Measurements from ENCODE around the gene ZNF235.
"Not testable (repeated sequence)": the region's sequence is repeated elsewhere in the genome, so short reads cannot be mapped to it uniquely, and the experiment has no call there.

Gene ZNF235

DNA sequence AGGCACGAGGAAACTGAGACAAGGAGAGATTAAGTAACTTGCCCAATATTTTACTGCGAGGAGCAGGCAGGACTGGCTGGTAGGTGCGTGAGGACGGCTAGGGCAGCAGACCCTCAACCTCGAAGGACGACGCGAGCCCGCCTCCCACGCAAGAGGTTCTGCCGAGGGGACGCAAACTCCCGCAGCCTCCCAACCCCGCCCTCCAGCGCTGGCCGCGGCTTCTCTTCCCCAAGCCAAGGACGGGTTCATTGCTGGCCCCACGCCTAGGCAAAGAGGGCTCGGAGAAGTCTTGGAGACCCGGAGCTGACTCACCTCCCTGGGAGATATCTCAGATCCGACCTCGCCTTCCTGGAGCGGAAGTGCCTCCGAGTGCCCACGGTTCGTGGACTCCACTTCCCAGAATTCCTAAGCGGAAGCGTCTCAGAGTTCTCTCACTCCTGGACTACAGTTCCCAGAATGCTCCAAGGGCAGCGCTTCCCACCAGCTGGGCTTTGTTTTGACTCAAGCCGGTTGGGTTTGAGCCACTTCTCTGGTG, at the start of gene ZNF235:
ZNF235 (minus strand) TSS at position 367 of the 535 bp plus-strand sequence. CDS start 1,621 bp downstream, outside the sequence.
- peak; percentile 89 for DNase-seq

GRCh38 chr19:44346556-44346955, 41.7 kb upstream of the ZNF235 start:
- DNase-seq, result no peak

DNA sequence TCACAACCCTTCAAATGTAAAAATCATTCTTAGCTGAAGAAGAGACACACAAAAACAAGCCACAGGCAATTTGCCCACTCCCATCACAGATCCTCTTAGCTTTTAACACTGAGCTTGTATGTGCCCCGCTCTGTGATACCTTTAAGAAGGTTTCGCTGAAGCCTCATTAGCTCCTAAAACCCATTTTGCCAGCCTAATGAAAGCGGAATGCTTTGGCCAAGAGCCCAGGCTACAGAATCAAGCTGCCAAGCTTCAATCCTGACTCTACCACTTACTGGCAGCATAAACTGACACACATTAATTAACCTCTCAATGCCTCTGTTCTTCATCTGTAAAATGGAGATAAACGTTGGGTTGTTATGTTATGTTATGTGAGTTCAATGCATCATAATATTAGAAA, 41.1 kb upstream of the ZNF235 start:
- peak; percentile 77 for DNase-seq

- DNase-seq, result no peak
Observed at GRCh38 chr19:44344255-44344654, 39.4 kb upstream of the ZNF235 start.

- no peak for DNase-seq
Observed at GRCh38 chr19:44341794-44342193, 37.0 kb upstream of the ZNF235 start.

DNA sequence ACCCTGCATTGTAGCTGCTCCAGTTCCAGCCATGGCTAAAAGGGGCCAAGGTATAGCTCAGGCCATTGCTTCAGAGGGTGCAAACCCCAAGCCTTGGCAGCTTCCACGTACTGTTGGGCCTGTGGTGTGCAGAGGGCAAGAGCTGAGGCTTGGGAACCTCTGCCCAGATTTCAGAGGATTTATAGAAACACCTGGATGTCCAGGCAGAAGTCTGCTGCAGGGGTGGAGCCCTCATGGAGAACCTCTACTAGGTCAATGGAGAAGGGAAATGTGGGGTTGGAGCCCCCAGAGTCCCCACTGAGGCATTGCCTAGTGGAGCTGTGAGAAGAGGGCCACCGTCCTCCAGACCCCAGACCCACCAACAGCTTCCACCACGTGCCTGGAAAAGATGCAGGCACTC, 29.8 kb upstream of the ZNF235 start:
- DNase-seq, result not testable (repeated sequence)

DNA sequence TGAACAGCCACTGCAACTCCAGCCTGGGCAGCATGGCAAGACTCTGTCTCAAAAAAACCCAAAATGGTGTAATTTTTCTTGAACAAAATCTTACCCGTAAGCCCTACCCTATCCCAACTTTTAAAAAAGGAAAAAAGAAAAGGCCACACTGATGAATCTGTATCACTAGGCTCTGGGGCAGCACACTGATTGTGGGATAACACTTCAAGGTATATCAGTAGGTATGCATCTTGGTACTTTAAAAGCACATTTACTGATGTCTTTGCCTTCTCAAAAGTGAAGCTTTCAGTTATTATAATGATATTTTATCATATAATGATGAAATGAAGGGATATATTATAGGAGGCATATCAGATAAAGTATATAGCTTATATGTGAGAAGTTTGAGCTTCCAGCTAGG, 27.3 kb upstream of the ZNF235 start:
- DNase-seq, result no peak

DNA sequence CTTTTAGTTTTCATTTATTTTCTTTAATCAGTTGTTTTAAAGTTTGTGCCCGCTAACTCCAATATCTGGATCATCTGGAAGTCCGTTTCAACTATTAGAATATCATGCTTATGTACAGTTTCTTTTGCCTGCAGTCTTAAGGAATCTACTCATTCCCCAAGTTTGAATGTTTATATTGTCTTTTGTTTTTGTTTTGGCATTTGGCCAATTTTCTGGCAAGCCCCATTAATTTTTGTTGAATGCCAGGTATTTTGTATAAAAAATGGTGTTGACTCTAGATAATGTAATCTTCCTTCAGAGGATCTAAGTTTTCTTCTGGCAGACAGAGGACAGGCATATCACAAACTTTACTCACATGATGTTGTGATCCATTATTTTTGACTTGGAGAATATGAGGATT, 11.1 kb upstream of the ZNF235 start:
- DNase-seq, result no peak

DNA sequence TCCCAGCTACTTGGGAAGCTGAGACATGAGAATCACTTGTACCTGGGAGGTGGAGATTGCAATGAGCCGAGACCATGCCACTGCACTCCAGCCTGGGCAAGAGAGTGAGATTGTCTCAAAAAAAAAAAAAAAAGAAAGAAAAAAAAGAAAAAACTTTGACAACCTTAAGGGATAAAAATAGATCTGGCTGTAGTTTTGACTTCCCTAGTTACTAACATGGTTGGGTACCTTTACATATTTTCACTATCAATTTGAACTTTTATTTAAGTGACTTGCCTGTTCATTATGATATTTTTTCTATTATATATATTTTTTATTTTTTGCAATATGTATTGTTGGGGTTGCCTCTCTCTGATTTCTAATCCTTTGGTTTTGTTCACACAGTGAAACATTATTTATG, 8.4 kb upstream of the ZNF235 start:
- DNase-seq, result no peak

- no peak for DNase-seq
Observed at GRCh38 chr19:44308011-44308410, 3.2 kb upstream of the ZNF235 start.

DNA sequence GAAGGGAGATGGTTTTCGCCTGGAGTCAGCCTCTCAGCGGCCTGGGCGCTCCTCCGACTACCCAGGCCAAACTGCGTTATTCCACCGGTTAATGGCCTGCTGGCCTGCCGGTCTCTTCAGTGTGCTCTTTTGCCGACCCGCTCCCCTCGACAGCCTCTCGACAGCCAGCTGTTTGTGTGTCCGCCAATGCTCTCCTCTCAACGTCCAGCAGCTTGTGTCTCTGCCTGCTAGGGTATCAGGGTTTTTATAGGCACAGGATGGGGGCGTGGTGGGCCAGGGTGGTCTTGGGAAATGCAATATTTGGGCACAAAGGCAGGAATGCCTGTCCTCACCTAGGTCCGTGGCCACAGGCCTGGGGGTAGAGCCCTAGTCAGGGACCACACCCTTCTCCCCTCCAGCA, 1.5 kb upstream of the ZNF235 start:
- DNase-seq, result no peak

DNA sequence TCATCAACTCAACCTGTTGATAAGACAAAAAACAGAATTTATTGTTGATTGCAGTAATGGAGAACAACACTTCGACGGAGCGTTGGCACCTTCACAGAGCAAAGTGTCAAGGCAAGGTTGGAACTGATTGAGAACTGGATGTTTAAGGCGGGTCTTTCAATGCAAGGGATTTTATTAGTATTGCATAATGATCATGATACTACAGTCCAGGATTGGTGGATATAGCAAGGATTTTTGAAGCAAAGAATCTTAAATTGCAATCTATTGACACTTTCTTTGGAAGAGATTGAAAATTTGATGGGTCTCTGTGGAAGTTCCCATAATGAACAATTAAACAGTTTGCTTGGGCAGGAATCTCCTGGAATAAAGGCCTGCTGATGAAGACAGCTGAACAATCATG, 632 bp upstream of the ZNF235 start:
- DNase-seq, result no peak

GRCh38 chr19:44303976-44304568, 753 bp downstream of the ZNF235 start:
- DNase-seq, result peak; percentile 1

DNA sequence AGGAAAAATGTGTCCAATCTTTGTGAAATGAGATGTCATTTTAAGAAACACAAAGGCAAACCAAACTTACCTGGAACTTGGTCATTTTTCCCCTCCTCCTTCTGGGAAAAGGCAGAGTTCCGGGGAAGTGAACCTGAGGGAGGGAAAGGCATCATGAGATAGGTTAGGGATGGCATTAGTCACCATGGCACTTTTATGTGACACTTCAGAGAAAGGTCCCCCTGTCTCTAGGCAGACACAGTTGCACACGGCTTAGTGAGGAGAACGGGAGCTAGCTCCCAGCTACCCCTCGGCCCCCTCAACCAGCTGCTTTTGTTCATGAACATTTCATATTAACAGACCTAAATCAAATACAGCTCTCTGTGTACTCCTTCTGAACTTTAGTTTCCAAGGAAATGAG, 1.5 kb downstream of the ZNF235 start:
- DNase-seq, result no peak

DNA sequence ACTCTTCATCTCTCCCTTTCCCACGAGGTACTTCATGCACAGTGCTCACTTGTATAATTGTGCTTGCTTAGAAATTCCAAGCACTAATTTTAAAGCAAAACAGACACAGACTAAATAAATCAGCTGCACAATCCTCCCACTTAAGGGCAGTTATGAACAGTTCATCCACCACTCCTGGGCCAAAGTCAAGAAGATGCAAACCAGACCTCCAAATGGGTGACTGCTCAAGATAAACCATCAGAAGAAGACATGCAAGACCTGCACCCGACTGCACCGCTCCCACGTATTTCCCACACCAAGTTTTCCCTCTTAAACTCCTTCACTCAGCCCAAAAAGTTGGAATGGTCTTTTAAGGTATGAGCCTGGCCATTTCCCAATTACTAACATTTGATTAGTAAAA, 19.9 kb downstream of the ZNF235 start:
- DNase-seq, result no peak

DNA sequence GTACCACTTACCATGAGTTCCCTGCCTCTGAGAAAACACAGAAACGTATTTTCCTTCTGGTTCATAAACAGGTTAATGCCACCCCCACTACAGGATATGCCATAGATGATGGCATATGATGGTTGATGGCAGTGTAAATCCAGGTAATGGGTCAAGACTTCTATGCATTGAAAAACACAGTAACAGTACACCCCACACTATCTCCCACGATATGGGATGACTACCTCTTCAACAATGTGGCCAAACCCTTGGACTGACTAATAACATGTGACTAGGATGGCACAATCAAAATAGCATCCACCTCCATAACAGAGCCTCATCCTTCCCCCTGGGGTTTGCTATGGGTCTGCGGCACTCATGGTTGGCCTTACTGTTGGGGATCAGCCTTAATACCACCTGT, 22.0 kb downstream of the ZNF235 start:
- no peak for DNase-seq

- no peak for DNase-seq
Observed at GRCh38 chr19:44280916-44281315, 23.9 kb downstream of the ZNF235 start.

DNA sequence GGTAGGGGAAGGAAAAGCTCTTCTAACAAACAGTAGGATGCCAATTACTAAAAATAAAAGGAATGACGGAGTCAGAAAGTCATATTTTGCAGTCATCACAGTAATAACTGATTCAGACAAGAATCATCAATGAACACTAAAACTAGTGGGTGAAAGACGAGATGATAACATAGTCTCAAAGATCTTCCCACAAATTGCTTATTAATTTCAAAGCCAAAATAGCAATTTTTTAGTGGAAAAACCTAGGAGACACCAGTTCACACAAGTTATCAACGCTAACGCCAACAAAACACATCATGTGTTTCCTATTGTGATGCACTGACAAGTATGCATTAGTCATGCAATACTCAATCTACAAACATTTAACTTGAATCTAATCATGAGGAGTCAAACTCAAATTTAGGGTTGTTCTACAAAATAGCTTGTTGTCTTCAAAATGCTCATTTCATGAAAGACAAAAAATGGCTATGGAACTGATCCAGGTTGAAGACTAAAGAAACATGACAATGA, 26.6 kb downstream of the ZNF235 start:
- no peak for DNase-seq

DNA sequence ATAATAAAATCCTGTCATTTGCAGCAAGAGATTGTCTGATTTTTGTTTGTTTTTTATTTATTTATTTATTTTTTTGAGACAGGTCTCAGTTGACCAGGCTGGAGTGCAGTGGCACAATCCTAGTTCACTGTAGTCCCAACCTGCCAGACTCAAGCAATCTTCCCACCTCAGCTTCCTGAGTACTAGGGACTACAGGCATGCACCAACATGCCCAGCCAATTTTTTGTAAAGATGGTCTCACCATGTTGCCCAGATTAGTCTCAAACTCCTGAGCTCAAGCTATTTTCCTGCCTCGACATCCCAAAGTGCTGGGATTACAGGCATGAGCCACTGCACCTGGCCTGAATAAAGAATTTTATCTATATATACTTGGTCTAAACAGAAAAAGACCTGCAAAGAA, 27.5 kb downstream of the ZNF235 start:
- no peak for DNase-seq

DNA sequence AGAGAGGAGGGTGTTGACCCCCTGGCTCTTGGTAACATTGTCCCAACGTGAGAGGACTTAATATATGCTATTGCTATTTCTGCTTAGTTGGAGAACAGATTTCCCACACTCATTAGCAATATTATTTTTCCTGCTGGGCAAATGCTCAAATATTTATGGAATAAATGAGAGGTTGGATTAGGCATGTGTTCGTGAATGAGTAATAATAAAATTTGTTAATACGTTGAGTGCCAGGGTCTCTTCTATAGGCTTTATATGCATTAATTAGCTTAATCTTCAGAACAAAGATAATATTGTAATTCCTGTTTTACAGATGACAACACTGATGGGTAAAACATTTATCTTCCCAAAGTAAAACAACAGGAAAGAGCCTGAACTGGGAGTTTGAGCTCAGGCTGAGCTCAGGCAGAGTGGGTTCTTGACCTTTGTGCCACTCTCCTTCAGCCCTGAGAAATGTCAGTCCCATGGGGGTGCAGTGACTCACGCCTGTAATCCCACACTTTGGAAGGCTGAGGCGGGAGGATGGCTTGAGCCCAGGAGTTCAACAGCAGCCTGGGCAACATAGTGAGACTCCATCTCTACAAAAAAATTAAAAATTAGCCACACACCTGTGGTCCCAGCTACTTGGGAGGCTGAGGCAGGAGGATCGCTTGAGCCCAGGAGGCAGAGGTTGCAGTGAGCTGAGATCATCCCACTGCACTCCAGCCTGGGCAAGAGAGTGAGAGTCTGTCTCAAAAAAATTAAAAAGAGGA, 44.0 kb downstream of the ZNF235 start:
- DNase-seq, result no peak

DNA sequence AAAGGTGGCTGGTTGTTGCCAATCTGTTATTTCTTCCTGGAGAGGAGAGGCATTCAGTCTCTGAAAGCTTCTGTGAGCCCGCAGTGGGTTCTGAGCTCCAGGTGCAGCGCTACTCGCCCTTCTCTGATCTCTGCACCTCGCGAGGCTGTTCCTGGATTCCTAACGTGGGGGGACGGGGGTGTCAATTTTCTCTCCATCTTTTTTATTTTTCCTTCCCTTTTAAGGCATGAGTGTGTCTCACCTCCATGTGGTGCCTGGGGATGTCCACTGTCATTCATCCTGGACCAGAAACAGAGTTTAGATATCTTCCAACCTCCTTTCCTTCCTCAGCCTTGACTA, 44.5 kb downstream of the ZNF235 start:
- no peak for DNase-seq

DNA sequence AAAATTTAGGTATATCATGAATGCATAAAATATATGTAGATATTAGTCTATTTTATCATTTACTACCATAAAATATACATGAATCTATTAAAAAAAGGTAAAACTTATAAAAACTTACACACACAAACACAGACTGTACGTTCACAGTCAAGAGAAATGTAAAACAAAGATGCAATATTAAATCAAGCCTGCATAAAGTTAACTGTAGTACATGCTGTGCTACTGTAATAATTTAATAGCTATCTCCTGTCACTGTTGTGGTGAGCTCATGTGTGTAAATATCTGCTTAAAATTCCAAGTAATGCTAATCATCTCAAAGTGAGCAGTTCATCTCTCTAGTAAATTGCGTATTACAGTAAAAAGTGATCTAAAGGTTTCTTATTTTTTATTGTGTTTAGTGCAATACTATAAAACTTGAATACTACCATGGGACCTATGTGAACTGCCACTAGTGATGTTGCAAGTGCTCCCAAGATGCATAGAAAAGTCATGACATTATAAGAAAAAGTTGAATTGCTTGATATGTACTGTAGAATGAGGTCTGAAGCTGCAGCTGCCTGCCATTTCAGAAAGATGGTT, 45.9 kb downstream of the ZNF235 start:
- DNase-seq, result no peak

GRCh38 chr19:44258136-44258535, 46.7 kb downstream of the ZNF235 start:
- no peak for DNase-seq

Data from NCI-H1105 (cell line).